PFSK-1 (cell line): ENCODE results near the gene TRIM65.

Experiments used
- FOXP2 ChIP-seq: optimal IDR thresholded peaks from 2 replicates; pipeline ENCODE3; 2011; ENCODE audit warnings: borderline replicate concordance, control low read depth, inconsistent platforms; ENCODE audit not compliant: insufficient read depth; ENCODE audit errors: extremely low read length, extremely low read depth
- POLR2AphosphoS5 ChIP-seq: IDR thresholded peaks from 2 replicates; pipeline ENCODE4 v1.6.1; 2012; ENCODE audit warnings: low read depth, mild to moderate bottlenecking, control low read depth, low read length, moderate library complexity
- SIN3A ChIP-seq: IDR thresholded peaks from 2 replicates; pipeline ENCODE4 v1.6.1; 2012; ENCODE audit warnings: mild to moderate bottlenecking, low read length, moderate library complexity, borderline replicate concordance; ENCODE audit not compliant: insufficient read depth
- TAF1 ChIP-seq: IDR thresholded peaks from 2 replicates; pipeline ENCODE4 v1.6.1; 2012; ENCODE audit warnings: low read length, control low read depth, borderline replicate concordance; ENCODE audit not compliant: insufficient read depth
- TF ChIP-seq, protein P1 (sequence below), 2 experiments: IDR thresholded peaks; 2 replicates each; pipeline versions ENCODE4 v1.6.1 to v1.8.0; 2011 to 2012; ENCODE audit warnings: low read depth in 2 of 2, low read length in 2 of 2, control low read depth in 1 of 2, inconsistent platforms in 1 of 2, mild to moderate bottlenecking in 1 of 2, moderate library complexity in 1 of 2; ENCODE audit not compliant: insufficient read depth in 1 of 2

TRIM65 gene

DNA sequence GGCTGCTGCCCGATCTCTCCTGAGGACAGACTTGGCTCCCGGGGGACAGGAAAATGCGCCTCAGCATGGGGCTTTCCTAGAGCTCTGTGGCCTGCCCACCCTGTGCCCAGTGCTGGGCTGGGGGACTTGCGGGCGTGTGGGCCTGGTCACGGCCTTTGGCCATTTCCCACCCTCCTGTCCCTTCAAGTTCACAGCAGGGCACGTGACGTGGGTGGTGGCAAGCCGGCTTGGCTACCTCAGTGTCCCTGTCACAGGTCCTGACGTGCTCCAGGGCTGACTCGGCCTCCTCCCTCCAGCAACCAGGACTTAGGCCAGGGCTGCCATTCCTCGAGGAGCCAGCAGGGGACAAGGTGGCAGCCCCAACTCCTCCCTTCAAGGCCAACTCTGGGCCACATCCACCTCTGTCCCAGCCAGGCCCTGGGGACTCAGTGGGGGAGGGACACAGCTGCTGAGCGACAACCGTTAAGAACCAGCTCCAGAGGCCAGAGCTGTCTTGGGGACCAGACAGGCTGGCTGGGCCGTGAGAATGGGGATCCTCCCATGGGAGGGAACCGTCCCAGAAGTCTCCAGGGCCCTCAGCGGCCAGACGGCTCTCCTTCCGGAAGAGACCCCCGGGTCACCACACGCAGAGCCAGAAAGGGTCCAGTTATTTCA, 51.6 kb downstream of the TRIM65 start:
- peak; percentile 23 for TF ChIP-seq FOXP2
- TF ChIP-seq, protein P1, sequence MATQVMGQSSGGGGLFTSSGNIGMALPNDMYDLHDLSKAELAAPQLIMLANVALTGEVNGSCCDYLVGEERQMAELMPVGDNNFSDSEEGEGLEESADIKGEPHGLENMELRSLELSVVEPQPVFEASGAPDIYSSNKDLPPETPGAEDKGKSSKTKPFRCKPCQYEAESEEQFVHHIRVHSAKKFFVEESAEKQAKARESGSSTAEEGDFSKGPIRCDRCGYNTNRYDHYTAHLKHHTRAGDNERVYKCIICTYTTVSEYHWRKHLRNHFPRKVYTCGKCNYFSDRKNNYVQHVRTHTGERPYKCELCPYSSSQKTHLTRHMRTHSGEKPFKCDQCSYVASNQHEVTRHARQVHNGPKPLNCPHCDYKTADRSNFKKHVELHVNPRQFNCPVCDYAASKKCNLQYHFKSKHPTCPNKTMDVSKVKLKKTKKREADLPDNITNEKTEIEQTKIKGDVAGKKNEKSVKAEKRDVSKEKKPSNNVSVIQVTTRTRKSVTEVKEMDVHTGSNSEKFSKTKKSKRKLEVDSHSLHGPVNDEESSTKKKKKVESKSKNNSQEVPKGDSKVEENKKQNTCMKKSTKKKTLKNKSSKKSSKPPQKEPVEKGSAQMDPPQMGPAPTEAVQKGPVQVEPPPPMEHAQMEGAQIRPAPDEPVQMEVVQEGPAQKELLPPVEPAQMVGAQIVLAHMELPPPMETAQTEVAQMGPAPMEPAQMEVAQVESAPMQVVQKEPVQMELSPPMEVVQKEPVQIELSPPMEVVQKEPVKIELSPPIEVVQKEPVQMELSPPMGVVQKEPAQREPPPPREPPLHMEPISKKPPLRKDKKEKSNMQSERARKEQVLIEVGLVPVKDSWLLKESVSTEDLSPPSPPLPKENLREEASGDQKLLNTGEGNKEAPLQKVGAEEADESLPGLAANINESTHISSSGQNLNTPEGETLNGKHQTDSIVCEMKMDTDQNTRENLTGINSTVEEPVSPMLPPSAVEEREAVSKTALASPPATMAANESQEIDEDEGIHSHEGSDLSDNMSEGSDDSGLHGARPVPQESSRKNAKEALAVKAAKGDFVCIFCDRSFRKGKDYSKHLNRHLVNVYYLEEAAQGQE (IDR thresholded peaks at IDR 0.05; ENCODE audit: insufficient read depth in 1 of 2, low read depth in 2 of 2, low read length in 2 of 2) = no peak

DNA sequence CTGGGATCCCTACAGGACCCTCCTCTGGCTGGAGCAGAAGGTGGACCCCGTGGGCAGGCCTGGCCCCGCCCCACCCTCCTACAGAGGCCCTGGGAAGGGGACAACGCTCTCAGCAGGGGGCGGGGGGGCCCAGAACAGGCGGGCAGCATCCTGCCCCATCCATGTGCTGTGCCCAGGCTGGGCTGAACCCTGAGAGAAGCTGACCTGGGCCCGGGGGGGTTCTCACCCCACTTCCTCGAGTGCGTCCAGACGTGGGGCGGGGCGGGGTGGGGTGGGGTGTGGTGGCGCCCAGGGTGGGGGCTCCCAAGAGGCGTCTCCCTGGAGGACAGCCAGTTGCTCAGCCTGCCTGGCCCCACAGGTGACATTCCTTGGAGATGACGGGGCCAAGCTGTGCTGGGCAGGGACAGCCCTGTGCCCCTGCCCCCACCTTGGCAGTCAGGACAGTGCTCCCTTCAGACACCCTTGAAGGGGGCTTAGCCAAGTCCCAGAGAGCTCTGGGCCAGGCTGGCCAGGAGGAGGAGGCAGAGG, 52.2 kb downstream of the TRIM65 start:
- no peak for TF ChIP-seq TAF1
- no peak for TF ChIP-seq FOXP2
- no peak for TF ChIP-seq POLR2AphosphoS5
- TF ChIP-seq, protein P1 (IDR thresholded peaks at IDR 0.05; ENCODE audit: insufficient read depth in 1 of 2, low read depth in 2 of 2, low read length in 2 of 2) = no peak
- TF ChIP-seq SIN3A = no peak

DNA sequence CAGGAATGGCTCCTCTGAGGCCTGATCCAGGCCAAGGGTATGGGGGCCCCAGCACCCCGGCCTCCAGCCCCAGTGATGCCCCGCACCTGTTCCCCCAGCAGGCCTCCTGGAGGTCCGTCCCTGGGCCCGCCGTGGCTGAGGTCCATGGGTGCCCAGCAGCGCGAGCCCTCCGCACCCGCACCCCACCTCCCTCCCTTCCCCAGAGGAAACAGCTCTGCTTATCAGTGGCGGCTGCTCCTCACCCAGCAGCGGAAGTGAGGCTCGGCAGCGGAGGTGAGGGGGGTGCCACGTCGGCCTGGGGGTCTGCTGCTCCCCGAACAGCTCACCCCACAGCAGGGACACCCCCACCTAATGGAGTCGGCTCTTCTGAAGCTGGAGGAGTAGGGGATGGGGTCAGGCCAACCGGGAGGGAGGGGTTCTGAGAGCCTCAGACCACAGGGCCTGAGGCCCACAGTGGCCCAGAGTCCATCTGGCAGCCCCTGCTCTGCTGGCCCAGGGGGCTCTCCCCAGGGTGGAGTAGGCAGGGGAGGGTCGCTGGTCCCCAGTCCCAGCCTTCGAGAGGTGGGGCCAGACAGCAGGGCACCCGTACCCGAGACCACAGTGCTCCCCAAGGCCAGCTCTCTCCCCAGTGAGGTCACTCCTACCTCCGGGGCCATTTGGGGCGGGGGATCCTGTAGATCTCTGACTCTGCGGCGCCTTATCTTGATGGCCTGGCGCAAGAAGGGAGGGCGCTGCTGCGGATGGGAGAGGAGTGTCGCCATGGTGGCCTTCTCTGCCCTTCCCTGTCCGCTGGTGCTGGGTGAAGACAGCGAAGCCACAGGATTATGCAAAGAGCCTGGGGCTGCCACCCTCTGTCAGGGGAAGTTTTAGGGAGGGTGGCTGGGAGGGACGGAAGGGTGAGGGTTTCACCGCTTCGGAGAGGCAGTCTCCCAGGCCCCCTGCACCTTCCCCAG, 52.9 kb downstream of the TRIM65 start, which contains the start of gene UNC13D:
TSS of gene UNC13D (minus strand) at position 828 of the 953 bp plus-strand sequence. CDS start at position 761, 67 bp downstream.
- TF ChIP-seq POLR2AphosphoS5 = no peak
- no peak for TF ChIP-seq FOXP2
- TF ChIP-seq, protein P1 (IDR thresholded peaks at IDR 0.05; ENCODE audit: insufficient read depth in 1 of 2, low read depth in 2 of 2, low read length in 2 of 2) = no peak
- TF ChIP-seq SIN3A = no peak
- TF ChIP-seq TAF1 = no peak

DNA sequence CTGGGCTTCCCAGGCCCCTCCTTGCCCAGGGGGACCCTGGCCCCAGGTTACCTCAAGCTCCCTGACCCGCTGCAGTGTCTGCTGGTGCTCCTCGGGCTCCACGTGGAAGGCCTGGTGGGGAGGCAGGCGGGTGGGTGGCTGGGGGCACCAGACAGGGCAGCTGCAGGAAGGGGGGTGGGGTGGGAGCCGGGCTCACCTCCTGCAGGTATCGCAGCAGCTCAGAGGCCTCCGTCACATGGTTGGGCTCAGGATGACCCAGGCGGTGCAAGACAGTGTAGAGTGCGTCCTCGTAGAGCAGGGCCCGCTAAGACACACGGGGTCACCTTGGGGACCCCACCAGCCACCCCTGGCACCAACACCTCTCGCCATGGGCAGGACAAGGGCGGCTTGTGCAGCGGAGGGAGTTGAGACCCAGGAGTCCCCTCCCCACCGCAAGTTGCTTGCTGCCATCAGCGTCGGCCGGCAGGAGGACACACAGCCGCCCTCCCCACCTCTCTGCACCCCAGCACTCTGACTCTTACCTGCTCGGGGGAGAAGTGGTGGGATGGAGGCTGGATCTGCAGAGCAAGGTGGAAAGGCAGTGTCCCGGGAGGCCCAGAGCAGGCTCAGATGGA, 53.7 kb downstream of the TRIM65 start:
- TF ChIP-seq FOXP2 (no peak), TAF1 (no peak), POLR2AphosphoS5 (no peak)
- TF ChIP-seq, protein P1 (IDR thresholded peaks at IDR 0.05; ENCODE audit: insufficient read depth in 1 of 2, low read depth in 2 of 2, low read length in 2 of 2) = no peak
